Measurements from ENCODE around the gene KCTD6. TPM values are rescaled to one million over a fixed set of nuclear protein-coding genes. Genes with fewer than 3 reads are reported as not detected.

Gene KCTD6
- total RNA-seq, 1 donor from 2014 or later: 11.2 TPM

GRCh38 chr3:58540176-58540858 lies 48.4 kb downstream of the KCTD6 start:
- intact Hi-C loops (cut with micrococcal nuclease): no loop called here

GRCh38 chr3:58544541-58544940 lies 52.6 kb downstream of the KCTD6 start:
- intact Hi-C loops (cut with micrococcal nuclease): no loop called here

GRCh38 chr3:58551636-58552180 lies 59.8 kb downstream of the KCTD6 start:
- intact Hi-C loops (cut with micrococcal nuclease): no loop called here

Other genes starting within 250 kb of the KCTD6 start
- 18.0 and 19.6 TPM in 2 replicates for gene RPP14, start 185.9 kb upstream of the KCTD6 start, total RNA-seq
- gene HTD2, start 185.6 kb upstream of the KCTD6 start, total RNA-seq: 5.3 and 6.3 TPM in 2 replicates
- 55.1 and 58.3 TPM in 2 replicates for gene PXK, start 159.2 kb upstream of the KCTD6 start, total RNA-seq
- 63.8 and 68.7 TPM in 2 replicates for gene PDHB, start 58.3 kb upstream of the KCTD6 start, total RNA-seq
- not detected in 2 replicates for gene ACOX2, start 45.1 kb downstream of the KCTD6 start, total RNA-seq
- gene FAM107A, start 85.3 kb downstream of the KCTD6 start, total RNA-seq: not detected in 2 replicates
- gene FAM3D, start 174.7 kb downstream of the KCTD6 start, total RNA-seq: not detected in 2 replicates